ENCODE results near the gene ZSCAN2.
"Not testable (repeated sequence)": the region's sequence is repeated elsewhere in the genome, so short reads cannot be mapped to it uniquely, and the experiment has no call there.

Gene ZSCAN2

DNA sequence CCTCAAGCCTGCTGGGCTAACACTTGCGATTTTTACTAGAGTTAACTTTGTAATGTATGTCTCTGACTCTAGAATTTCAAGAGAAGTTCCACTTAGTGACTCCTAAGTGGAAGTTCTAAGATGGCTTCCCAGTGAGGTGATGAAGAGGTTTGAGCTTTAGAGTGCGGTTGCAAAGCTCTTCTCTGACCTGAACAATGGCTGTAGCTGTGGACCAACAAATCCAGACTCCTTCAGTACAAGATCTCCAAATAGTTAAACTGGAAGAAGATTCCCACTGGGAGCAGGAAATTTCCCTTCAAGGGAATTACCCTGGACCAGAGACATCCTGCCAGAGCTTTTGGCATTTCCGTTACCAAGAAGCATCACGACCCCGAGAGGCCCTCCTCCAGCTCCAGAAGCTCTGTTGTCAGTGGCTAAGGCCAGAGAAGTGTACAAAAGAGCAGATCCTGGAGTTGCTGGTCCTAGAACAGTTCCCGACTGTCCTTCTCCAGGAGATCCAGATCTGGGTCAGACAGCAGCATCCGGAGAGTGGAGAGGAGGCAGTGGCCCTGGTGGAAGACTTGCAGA is 31.0 kb downstream of the ZSCAN2 start:
- FAIRE-seq (no peak), DNase-seq (ENCODE audit: insufficient read length, low spot score) (no peak)
- TF ChIP-seq, protein P1, sequence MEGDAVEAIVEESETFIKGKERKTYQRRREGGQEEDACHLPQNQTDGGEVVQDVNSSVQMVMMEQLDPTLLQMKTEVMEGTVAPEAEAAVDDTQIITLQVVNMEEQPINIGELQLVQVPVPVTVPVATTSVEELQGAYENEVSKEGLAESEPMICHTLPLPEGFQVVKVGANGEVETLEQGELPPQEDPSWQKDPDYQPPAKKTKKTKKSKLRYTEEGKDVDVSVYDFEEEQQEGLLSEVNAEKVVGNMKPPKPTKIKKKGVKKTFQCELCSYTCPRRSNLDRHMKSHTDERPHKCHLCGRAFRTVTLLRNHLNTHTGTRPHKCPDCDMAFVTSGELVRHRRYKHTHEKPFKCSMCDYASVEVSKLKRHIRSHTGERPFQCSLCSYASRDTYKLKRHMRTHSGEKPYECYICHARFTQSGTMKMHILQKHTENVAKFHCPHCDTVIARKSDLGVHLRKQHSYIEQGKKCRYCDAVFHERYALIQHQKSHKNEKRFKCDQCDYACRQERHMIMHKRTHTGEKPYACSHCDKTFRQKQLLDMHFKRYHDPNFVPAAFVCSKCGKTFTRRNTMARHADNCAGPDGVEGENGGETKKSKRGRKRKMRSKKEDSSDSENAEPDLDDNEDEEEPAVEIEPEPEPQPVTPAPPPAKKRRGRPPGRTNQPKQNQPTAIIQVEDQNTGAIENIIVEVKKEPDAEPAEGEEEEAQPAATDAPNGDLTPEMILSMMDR (IDR thresholded peaks at IDR 0.05; ENCODE audit: insufficient read depth, missing control alignments): no peak

DNA sequence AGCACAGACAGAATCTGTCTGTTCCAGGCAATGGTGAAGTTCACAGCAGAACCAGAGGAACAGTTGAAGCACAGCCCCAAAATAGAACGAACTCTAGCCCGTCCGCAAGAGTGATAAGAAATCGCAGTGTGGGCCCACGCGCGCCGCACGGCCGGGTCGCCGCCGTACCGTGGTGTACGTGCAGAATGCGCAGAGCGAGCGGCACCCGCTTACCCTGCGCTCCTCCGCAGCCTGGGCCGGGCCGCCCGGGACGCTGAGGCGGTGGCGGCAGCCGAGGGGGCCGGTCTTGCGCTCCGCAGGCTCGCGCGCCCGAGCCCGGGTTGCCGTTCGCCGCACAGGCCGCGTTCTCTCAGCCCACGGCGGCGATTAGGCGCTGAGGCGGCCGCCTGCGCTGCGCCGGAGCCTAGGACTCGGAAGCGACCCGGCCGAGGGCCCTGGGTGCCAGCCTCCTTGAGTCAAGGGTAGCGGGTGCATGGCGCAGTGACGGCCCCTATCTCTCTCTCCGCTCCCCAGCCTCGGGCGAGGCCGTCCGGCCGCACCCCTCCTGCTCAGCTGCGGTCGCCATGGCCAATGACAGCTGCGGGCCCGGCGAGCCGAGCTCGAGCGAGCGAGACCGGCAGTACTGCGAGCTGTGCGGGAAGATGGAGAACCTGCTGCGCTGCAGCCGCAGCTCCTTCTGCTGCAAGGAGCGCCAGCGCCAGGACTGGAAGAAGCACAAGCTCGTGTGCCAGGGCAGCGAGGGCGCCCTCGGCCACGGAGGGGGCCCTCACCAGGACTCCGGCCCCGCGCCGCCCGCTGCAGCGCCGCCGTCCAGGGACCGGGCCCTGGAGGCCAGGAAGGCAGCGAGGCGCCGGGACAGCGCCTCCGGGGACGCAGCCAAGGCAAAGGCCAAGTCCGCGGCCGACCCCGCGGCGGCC is 32.8 kb downstream of the ZSCAN2 start:
- TF ChIP-seq, protein P1 (IDR thresholded peaks at IDR 0.05; ENCODE audit: insufficient read depth, missing control alignments): no peak
- DNase-seq (ENCODE audit: insufficient read length, low spot score): no peak
- FAIRE-seq: no peak

DNA sequence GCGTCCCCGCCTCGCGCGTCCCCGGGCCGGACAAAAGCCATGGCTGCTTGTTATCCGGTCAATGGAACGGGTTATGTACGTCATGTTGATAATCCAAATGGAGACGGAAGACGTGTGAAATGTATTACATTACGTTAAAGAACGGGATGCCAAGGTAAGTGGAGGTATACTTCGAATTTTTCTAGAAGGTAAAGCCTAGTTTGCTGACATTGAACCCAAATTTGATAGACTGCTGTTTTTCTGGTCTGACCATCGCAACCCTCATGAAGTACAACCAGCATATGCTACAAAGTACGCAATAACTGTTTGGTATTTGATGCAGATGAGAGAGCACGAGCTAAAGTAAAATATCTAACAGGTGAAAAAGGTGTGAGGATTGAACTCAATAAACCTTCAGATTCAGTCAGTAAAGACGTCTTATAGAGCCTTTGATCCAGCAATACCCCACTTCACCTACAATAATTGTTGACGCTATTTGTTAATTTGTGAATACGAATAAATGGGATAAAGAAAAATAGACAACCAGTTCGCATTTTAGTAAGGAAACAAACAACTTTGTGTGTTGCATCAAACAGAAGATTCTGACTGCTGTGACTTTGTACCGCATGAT is 33.5 kb downstream of the ZSCAN2 start:
- TF ChIP-seq, protein P1 (IDR thresholded peaks at IDR 0.05; ENCODE audit: insufficient read depth, missing control alignments): no peak
- no peak for DNase-seq (ENCODE audit: insufficient read length, low spot score)
- FAIRE-seq: no peak

DNA sequence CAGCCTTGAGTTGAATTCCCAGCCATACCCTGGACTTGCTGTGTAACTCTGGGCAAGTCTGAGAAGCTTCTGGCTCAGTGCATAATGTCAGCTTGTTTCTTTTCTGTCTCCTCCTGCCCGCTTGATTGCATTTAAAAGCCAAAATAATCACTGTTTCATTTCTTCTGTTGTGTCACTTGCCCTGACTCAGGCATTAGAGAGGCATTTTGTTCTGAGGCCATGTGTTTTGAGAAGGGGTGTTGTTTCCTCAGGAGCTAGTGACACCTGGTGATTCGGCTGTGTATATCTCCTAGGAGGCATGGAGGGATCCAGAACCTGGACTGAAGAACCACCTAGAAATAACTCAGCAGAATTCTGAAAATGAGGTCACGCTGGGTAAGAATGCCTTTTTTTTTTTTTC is 37.3 kb downstream of the ZSCAN2 start:
- DNase-seq (ENCODE audit: insufficient read length, low spot score) (no peak), FAIRE-seq (no peak)
- TF ChIP-seq, protein P1 (IDR thresholded peaks at IDR 0.05; ENCODE audit: insufficient read depth, missing control alignments): no peak

DNA sequence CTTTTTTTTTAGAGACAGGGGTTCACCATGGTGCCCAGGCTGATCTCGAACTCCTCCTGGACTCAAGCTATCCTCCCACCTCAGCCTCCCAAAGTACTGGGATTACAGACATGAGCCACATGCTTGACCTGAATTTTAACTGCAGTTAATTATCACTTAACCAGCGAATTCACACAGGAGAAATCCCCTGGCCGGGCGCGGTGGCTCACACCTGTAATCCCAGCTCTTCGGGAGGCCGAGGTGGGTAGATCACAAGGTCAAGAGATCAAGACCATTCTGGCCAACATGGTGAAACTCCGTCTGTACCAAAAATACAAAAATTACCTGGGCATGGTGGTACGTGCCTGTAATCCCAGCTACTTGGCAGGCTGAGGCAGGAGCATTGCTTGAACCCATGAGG is 41.1 kb downstream of the ZSCAN2 start:
- not testable (repeated sequence) for DNase-seq (ENCODE audit: insufficient read length, low spot score); FAIRE-seq

DNA sequence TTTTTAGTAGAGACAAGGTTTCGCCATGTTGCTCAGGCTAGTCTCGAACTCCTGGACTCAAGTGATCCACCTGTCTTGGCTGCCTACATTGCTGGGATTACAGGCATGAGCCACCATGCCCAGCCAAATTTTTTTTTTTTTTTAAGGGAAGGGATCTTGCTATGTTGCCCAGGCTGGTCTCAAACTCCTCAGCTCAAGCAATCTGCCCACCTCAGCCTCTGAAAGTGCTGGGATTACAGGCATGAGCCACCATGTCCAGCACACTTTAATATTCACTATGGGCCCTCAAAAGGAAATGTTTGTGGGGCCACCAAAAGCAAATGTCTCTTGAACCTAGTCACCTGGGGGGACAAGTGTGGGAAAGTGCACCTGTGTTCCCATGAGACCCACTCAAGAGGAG is 41.8 kb downstream of the ZSCAN2 start:
- not testable (repeated sequence) for DNase-seq (ENCODE audit: insufficient read length, low spot score); FAIRE-seq

DNA sequence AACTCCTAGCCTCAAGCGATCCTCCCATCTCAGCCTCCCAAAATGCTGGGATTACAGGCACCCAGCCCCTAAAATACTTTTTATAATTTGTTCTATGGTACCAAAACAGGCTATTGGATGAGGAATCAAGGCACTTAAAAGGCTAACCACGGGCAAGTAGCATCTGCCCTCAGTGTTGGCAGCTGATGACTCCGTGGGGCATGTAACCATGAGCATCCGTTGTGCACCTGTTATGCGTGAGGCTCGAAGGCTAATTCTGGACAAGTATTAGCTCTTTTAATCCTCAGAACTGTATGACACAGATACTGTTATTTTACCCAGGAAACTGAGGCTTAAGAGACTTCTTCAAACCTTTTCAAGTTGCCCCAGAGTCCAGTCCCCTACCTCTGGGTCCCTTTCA is 43.0 kb downstream of the ZSCAN2 start:
- no peak for FAIRE-seq
- TF ChIP-seq, protein P1 (IDR thresholded peaks at IDR 0.05; ENCODE audit: insufficient read depth, missing control alignments): no peak
- no peak for DNase-seq (ENCODE audit: insufficient read length, low spot score)

DNA sequence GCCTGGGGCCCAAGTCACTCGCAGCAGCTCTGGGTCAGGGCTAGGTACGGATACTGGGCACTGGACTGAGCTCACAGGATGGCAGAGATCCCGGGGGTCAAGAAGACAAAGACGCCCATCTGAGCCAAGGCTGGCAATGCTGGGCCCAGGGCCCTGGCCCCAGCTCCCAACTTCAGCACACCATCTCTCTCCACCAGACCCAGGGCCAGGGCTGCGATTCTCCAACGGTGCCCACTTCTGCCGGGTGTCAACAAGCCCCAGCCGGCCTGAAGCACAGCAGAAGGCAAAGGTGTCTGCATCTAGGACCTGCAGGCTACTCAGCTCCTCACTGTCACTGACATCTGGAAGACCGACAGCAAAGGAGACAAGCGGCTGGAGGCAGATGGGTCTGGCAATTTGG is 44.7 kb downstream of the ZSCAN2 start:
- TF ChIP-seq, protein P1 (IDR thresholded peaks at IDR 0.05; ENCODE audit: insufficient read depth, missing control alignments): no peak
- FAIRE-seq: no peak
- DNase-seq (ENCODE audit: insufficient read length, low spot score): no peak

All from D721Med (cell line).